NCI-H345 treated with DMSO at 0.1 percent for 48 hours (cell line): ENCODE results near the gene SLC35F4.

Experiments used
- DNase-seq: peaks from one replicate; lab custom pipeline; 2025; ENCODE audit not compliant: unreplicated experiment; lab: John Stamatoyannopoulos, UW

SLC35F4 gene

DNA sequence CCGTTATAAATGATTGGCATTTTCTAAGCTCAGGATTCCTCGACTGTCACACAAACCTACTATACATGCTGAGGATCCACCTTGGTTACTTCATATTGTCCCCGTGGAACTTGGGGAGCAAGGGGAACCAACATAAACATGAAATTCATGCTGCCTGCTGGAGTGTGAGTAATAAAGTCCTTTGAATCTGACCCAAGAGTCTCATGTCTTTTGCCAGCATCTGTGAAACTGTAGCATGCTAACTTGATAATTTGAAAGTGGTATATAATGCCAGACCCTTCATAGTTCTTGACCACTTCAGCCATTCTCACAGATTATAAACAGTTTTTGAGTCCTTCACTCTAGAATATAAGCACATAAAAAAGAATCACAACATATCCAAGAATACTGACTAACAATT lies 17.1 kb downstream of the SLC35F4 start:
- no peak for DNase-seq

DNA sequence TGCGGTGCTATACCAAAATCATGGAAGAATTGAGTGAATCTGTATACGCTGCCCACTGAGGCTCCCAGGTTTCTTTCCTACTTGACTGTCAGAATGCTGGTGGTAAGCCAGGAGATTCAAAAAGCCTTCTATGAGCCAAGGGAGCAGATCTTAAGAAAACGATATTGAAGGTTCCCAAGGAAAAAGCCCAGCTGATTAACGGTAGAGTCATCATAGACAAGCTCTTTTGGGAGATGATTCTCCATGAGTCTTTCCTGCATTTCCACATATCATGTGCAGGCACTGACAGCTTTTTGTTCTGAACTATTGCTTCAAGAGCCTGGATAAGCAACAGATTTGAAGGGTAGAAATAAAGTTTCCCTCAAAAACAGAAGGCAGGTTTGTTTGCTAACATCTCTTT lies 17.5 kb downstream of the SLC35F4 start:
- no peak for DNase-seq

DNA sequence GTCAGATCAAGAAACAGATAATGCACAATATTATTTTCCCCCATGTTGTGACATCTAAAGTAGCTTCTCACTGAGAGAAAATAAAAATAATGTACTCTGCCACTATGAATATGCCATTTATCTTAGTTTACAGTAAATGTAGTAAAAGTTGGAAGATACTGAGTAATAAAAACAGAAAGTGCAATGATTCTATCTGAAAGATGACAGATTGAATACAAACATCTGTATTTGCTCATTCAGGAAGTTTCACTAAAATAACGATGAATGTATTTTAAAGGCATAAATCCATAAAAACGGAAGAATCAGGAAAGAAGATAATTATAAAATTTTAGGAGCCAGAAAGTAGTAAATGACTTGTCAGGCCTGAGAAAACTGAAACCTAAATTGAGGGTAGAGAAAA lies 18.2 kb downstream of the SLC35F4 start:
- DNase-seq, result no peak

DNA sequence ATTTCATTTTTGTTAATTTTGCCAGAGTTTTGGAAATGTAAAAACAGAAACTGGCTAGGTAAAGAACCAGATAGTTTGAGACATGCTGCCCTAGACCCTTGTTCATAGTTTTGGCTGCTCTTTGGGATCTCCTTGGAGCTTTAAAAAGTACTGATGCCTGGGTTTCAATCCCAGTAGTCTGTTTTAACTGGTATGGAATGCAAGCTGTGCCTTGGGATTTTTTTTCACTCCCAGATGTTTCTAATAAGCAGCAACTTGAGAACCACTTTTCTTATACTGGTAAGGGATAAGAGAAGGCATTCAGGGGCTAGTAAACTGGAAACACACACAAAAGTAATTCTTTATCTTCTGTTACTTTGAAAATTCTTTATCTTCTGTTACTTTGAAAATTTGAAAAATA lies 18.8 kb downstream of the SLC35F4 start:
- DNase-seq, result no peak

DNA sequence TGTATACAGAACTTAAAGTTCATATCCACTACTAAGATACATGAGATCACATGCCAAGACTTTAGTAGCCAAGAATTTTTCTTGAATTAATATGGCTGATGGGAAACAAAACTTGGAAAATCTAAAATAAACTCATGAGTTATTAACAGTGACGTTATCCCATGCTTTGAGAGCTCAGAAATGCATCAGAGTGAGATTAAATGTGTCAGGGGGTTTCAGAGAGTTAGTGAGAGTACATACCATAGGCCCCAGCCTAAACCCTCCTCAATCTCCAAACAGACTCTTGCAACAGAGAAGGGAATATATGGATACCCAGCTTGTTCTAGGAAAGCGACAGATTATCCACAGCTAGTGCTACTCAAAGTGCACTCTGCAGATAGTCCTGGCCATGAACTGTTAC lies 19.3 kb downstream of the SLC35F4 start:
- DNase-seq, result no peak

DNA sequence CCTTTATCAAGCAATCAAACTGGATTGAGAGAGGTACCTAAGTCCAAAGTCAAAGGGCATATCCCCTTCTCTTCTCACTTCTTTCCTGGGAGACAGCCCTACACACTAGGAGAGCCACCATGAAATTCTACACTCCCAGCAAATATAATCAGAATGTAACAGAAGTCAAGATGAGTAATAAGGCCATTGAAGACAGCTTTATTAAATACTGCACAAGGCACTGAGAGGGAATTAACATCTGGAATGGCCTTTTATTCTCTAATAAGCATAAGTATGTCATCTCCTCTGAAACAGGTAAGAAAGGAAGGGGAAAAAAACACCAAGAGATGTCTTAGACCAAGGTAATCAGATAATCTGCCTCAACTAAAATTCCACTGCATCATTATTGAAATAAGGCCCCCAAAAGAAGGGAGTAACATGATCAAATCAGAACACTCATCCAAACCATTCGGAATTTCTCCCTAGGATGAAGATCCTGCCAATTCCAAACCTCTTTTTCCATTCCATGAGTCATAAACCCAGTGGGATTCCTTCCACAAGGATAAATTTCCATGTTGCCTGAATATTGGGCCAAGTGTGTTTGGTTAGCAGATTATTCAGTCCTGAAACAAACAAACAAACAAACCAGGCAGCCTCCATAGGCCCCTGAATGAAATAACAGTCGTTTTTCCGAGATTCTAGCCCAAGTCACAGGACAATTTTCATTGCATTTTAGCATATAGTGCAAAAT lies 19.9 kb downstream of the SLC35F4 start:
- DNase-seq, result no peak

DNA sequence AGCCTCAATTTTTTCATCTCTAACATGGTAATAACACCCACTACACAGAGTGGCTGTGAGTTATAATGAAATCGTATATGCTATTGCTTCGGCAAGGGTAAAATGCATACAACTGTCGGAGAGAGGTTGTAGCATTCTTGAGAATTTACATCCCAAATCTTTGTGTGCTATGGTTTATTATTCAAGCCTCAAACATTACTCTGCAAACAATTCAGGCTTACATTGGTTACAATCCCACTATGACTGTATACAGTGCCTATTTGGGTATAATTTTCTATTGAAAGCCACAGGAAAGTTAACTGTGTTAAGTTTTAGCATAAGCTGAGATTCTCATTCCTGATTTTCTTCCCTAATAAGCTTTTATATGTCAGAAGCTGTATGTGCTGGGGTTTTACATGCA lies 20.6 kb downstream of the SLC35F4 start:
- no peak for DNase-seq

DNA sequence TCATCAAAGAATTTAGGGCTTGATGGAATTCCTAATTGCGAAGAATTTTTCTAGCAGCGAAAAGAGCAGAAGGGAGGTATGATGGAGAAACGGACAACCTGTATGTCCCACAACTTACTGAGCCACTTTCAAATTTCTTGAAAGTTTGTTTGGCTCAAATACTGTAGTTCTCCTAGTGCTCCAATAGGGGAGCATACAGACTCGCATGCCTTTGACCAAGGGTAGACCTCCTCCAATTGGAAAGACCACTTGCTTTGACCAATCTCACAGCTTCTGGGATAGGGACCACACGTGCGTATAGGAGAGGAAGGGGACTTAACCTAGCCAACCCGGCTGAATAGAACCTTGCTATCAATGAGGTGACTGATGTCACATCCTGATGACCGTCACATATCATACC lies 28.6 kb downstream of the SLC35F4 start:
- no peak for DNase-seq

DNA sequence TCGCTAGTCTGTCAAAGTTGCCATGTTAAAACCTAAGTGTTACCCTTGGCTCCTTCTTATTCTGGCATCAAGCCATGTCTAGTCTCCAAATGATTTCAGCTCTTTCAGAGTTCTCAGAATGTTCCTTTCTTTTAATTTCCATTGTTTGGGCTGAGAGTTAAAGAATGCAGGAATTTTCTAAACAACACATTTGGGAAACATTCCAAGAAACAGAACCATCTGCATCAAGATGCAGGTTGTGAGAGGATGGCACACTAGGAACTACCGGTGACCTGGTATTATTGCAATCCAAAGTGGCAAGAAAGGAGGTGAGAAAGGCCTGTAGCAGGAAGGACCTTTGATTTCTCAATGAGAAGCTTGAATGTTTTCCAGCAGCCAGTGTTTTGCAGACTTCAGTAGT lies 30.1 kb downstream of the SLC35F4 start:
- DNase-seq, result no peak

DNA sequence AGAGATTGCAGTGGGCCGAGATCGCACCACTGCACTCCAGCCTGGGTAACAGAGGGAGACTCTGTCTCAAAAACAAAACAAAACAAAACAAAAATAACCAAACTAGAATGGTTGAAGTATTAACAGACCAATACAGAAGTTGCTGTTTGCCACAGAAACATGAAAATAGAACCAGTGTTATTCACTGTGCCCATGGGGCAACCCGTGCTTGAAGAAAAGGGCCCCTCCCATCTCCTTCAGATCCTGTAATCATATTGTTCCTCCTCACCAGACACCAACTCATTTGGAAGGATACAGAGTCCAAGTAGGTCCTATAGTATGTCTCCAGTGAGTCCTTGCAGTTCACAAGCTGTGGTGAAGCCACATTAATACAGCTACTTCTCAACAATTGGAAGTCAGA lies 30.9 kb downstream of the SLC35F4 start:
- DNase-seq, result no peak

DNA sequence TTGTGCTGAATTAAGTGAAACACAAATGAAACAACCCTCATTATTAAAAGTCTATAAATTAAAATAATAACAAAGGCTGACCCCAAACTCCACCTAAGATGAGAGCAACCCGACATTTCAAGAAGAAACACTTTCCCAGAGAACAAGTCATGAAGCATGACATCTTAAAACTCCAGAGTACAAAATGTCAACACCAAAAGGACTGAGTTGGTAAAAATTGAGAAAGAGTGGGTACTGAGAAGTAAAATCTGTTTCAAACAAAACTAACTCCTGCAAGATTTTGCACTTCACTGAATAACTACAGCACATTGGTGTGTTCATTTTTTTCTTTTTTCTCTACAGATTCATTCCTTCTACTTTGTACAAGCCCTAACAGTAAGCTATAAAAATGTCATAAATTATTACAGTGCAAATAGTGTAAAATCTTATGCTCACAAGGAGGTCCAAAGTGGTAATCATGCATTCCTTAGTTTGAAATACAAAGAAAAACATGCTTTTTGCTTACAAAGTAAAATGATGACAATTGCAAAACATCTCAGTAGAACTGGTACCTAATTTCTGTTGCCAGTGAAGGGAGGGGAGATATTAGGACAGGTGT lies 31.8 kb downstream of the SLC35F4 start:
- no peak for DNase-seq

DNA sequence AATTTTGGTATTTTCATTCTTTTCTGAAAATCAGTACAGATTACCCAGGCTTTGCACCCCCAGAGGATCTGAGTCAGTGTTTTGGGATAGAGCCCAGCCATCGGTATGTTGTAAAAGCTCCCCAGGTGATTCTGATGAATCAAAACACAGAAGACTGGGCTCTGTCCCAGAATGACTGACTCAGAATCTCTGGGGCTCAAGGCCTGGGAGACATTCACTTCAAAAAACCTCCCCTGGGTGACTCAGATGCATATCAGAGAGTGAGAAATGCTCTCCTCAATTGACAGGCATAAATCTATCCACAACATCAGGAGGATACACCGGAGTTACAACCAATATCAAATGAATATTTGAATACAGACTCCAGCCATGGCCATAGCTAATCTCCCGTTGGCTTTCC lies 32.6 kb downstream of the SLC35F4 start:
- no peak for DNase-seq

DNA sequence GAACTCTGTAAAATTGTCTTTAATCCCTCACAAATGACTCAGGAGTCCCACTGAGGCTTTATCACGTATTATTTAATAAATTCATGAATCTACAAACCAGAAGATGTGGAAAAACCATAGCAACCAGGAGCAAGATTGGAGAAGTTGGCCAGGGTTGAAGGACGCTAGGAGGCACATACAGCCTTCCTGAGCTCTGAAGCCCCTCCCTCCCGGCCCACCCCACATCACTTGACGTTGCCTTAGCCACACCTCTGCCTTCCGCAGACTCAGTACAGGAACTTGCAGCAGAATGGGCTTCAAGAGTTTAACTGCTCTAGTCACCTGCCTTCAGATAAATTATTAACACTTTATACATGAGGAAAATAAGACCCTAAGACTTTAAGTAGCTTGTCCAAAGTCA lies 33.9 kb downstream of the SLC35F4 start:
- DNase-seq, result no peak

DNA sequence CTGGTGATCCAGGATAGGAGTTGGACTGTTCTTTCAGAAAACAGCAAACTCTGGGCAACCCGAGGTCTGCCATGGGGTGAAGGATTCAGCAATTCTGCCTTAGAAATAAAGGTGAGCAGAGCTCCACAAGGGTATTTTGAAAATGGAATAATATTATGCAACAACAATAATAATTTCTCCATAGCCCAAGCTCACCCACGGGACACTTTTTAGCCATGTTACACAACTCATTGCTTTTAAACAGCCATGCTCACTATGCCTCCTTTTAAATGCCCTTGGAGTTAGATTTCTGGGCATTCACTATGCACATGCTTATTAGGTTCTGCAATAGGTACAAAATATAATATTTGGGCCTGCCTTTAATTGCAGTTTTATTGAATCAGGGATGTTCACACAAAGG lies 37.2 kb downstream of the SLC35F4 start:
- DNase-seq, result no peak

DNA sequence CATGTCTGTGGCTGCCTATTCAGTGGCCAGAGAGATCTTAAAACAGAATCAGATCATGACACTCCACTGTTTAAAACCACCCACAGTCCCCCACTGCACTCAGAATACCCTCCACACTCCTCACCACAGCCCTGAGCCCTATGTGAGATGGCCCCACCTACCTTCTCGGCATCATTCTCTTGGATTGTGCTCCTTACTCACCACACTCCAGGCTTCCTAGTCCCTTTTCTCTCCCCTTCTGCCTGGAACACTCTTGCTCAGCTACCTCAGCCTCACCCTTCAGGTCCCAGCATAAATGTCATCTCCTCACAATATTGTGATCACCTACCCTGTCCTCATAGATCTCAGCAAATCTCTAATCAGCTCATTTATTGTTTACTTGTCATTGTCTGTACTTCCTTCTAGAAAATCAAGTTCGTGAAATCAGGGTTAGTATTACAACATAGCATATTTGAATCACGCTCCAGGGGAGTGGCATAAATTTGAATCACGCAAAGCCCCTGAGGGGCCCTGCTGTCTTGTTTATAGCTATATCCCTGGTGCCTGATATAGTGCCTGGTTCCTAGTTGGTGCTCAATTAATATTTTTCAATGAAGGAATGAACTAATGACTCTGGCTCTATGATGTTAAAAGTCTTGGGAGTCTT lies 42.8 kb downstream of the SLC35F4 start:
- no peak for DNase-seq

DNA sequence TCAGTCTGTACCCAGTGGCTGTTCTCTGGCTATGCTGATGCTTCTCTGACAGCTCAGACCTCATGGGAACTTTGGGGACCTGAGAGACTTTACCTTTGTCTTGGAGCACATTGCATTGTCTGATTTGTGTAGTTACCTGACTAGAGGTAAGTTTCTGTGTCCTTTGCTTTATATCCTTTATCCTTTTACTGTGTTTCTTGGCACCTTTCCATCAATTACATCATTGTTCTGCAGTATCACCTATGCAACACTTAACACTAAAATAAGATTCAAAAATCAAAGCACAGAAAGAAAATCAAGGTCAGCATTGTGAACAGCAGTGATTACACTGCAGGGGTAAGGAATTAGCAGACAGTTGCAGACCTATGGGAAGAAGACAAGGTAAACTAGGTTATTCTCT lies 43.8 kb downstream of the SLC35F4 start:
- no peak for DNase-seq

DNA sequence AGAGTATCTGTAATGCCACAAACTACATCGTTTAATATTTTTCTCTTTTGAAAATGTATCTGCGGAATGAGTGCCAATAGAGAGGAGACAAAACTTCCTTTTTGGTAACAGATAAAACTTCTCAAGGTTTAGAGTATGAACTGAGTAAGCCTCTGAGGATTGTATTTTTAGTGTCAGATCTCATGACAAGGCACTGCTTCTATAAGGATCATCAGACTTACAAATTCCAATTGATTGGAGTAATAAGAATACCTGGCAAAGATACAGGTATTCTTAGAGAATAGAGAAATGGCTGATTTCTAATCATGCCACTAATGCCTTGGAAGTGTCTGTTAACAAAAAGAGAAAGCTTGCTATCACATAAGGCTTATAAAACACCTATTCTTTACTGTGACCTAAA lies 45.3 kb downstream of the SLC35F4 start:
- no peak for DNase-seq

DNA sequence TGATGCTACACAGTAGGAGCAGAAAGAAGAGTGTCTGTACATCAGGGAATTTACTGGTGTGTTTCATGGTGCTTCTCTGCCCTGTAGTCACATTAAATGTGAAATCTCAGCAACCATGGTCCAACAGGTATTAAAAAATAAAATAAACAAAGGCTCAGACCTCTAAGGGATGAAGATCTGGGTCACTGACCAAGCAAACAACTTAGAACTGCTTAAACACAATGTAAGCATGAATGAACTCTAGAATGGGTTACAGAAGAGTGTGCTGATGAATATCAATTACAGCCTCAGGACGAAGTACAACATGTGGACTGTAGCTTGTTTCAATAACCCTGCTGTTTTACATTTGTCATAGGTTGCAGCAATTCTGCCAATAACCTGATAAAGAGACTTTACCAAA lies 47.4 kb downstream of the SLC35F4 start:
- DNase-seq, result no peak

DNA sequence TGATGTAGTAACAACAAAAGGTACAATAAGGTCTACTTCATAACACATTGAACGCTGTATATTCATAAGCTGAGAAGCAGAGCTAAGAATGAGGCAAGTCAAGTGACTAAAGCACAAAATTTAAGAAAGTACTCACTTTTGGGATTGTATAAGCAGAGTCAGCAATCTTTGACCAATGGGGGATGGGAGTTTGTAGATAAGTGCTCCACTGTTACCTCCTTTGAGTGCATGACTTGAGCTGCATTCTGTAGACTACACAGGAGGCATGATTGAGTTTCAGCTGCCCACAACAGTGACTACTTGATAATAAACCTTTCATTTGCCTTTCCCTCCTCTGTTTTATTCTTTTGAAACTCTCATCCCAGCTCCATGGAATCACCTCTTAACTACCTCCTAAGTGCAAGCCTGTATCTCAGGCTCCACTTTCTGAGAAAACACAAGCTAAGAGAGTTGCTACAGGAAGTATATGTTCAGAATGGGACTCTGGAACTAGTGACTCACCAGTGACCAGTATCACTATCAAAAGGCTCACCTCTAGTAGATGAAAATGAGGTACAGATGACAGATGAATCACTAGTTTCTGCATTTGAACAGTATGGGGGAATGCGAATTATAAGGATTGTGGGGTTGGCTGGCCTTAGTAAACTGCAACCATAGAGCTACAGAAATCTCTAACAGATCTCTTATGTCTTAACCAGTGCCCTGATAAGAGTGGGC lies 49.2 kb downstream of the SLC35F4 start:
- DNase-seq, result no peak

DNA sequence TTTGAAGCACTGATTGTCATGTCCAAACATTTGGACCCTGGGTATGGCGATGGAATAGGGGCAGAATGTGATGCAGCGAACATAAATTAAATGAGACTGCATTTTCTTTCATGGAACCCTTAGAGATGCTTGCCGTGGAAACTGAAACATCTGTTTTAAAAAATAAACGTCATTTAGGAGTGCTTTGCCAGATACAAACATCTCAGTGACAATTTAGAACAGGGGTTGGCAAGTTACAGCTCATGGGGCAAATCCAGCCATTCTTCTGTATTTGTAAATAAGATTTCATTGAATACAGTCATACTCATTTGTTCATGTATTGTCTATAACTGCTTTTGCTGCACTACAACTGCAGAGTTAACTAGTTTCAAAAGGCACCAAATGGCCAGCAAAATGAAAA lies 51.2 kb downstream of the SLC35F4 start:
- no peak for DNase-seq

DNA sequence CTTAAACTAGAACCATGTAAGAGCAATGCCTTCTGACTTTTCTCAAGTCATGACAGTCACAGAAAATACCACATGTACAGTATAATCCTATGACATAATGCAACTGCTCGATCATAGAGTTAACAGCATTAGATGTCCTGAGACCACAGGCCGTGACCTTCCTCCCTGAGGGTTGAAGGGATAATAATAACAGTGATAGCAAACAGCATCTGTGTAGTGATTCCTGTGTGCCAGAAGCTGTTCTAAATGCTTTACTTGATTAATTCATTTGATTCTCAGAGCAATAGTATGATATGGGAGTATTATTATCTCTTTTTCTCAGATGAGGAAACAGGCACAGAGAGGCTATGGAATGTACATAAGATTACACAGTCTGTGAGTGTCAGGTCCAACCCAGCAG lies 53.2 kb downstream of the SLC35F4 start:
- DNase-seq, result no peak

DNA sequence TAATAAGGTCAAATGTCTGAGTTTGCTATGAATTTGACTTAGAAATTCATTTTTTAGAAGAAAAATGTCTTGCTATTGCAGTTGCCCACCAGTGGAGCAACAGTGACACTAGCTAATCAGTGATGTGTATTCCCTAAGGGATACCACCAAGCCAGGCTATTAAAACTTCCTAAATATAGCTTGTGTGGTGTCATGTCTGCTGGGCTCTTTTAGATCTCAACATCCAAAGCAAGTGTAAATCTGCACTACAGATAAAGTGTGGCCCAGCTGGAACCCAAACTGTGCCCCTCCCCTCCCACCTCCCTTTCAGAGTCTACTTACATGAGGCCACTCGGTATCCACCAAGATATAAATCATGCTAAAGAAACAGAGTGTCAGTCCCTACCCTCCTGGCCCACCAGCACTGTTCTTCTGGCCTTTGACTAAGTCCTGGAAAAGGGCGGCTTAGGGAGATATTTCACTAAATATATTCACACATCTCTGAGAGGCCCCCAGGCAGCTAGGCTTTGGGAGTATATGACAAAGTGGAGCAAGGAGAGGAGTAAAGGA lies 53.8 kb downstream of the SLC35F4 start:
- no peak for DNase-seq
